Mesothelial cell of epicardium (in vitro differentiated cells): Measurements from ENCODE around the gene C4orf50. TPM values are rescaled to one million over a fixed set of nuclear protein-coding genes. Genes with fewer than 3 reads are reported as not detected.

Experiments
- DNase-seq, 2 experiments: peaks; one replicate each; pipeline ENCODE4 v3.0.0; 2021; ENCODE audit warnings: low spot score in 2 of 2; ENCODE audit not compliant: unreplicated experiment in 2 of 2
- H3K27ac Mint-ChIP-seq: 2 replicates; pipeline ENCODE4 v1.8.0; 2021; ENCODE audit warnings: mixed read lengths
- H3K27me3 Mint-ChIP-seq: 2 replicates; pipeline ENCODE4 v1.8.0; 2021; ENCODE audit warnings: low read depth, mixed read lengths
- H3K36me3 Mint-ChIP-seq: 2 replicates; pipeline ENCODE4 v1.8.0; 2021; ENCODE audit warnings: mixed read lengths
- H3K4me1 Mint-ChIP-seq: 2 replicates; pipeline ENCODE4 v1.8.0; 2021; ENCODE audit warnings: mixed read lengths
- H3K4me3 Mint-ChIP-seq: 2 replicates; pipeline ENCODE4 v1.8.0; 2021; ENCODE audit warnings: mild to moderate bottlenecking, moderate library complexity, mixed read lengths
- H3K9me3 Mint-ChIP-seq: 2 replicates; pipeline ENCODE4 v1.8.0; 2021; ENCODE audit warnings: mixed read lengths
- CTCF ChIP-seq: fragments of 200-600 bp; sonication (generic); IDR thresholded peaks from one replicate; pipeline ENCODE4 v1.5.0; 2021; ENCODE audit warnings: antibody characterized with exemption; ENCODE audit not compliant: unreplicated experiment
- total RNA-seq: library from RNA; stranded (reverse); gene quantifications from 3 replicates; pipeline ENCODE4 v1.2.1, GENCODE V29; 2021

Gene C4orf50
- total RNA-seq, 1 donor from 2014 or later, result 0.04 TPM

- TF ChIP-seq CTCF, result no peak
- no peak overlapping the region for H3K4me3 Mint-ChIP-seq
- H3K36me3 Mint-ChIP-seq, result no peaks in the 10 kb centered on the region
- H3K27me3 Mint-ChIP-seq, result peaks cover 56% of the 10 kb centered on the region
- no peaks in the 10 kb centered on the region for H3K4me1 Mint-ChIP-seq
- no peak for DNase-seq
- H3K9me3 Mint-ChIP-seq, result no peaks in the 10 kb centered on the region
- no peak overlapping the region for H3K27ac Mint-ChIP-seq
Measured at GRCh38 chr4:5992171-5992827, 25.9 kb downstream of the C4orf50 start.

- Mint-ChIP-seq H3K36me3 (no peaks in the 10 kb centered on the region), H3K9me3 (no peaks in the 10 kb centered on the region), H3K27ac (no peak overlapping the region), H3K4me1 (no peaks in the 10 kb centered on the region), H3K4me3 (no peak overlapping the region), H3K27me3 (peaks cover 54% of the 10 kb centered on the region)
- TF ChIP-seq CTCF, result no peak
- DNase-seq, result no peak
Measured at GRCh38 chr4:5991405-5991804, 26.8 kb downstream of the C4orf50 start.

GRCh38 chr4:5990446-5991160 is 27.6 kb downstream of the C4orf50 start:
- no peak for DNase-seq
- no peak overlapping the region for H3K27ac Mint-ChIP-seq

GRCh38 chr4:5989236-5990225 is 28.7 kb downstream of the C4orf50 start:
- H3K27me3 Mint-ChIP-seq, result peaks cover 39% of the 10 kb centered on the region
- no peaks in the 10 kb centered on the region for H3K36me3 Mint-ChIP-seq
- DNase-seq, result no peak
- TF ChIP-seq CTCF, result no peak
- no peak overlapping the region for H3K4me3 Mint-ChIP-seq
- no peaks in the 10 kb centered on the region for H3K4me1 Mint-ChIP-seq
- H3K9me3 Mint-ChIP-seq, result peaks cover 6% of the 10 kb centered on the region
- H3K27ac Mint-ChIP-seq, result no peak overlapping the region

More at GRCh38 chr4:5990446-5991160, 27.6 kb downstream of the C4orf50 start:
- no peak overlapping the region for H3K4me3 Mint-ChIP-seq
- H3K4me1 Mint-ChIP-seq, result no peaks in the 10 kb centered on the region
- no peak for TF ChIP-seq CTCF
- no peaks in the 10 kb centered on the region for H3K9me3 Mint-ChIP-seq
- no peaks in the 10 kb centered on the region for H3K36me3 Mint-ChIP-seq
- peaks cover 48% of the 10 kb centered on the region for H3K27me3 Mint-ChIP-seq

GRCh38 chr4:5988086-5988845 is 30.0 kb downstream of the C4orf50 start:
- Mint-ChIP-seq H3K4me3 (no peak overlapping the region), H3K36me3 (no peaks in the 10 kb centered on the region), H3K27me3 (peaks cover 40% of the 10 kb centered on the region), H3K27ac (no peak overlapping the region), H3K9me3 (peaks cover 19% of the 10 kb centered on the region), H3K4me1 (no peaks in the 10 kb centered on the region)
- DNase-seq, result no peak
- TF ChIP-seq CTCF, result no peak
